Activated CD4-positive, alpha-beta T cell treated with anti-CD3 and anti-CD28 coated beads, Interleukin-2, amount 50 U/mL, for 16 hours (primary cell): ENCODE measurements around the gene TMEM26.
A peak's percentile ranks its signal among the peaks of the same experiment; 100 is the strongest.
"Not testable (repeated sequence)": the region's sequence is repeated elsewhere in the genome, so short reads cannot be mapped to it uniquely, and the experiment has no call there.

ENCODE experiments used
- DNase-seq: peaks from one replicate; pipeline ENCODE4 v3.0.0-alpha.2; 2020

TMEM26 gene

GRCh38 chr10:61398366-61399129 is 54.6 kb downstream of the TMEM26 start:
- DNase-seq: no peak

- DNase-seq: peak; percentile 6
Observed at GRCh38 chr10:61397175-61397986, 55.8 kb downstream of the TMEM26 start.

GRCh38 chr10:61391281-61391680 is 61.9 kb downstream of the TMEM26 start:
- no peak for DNase-seq

GRCh38 chr10:61390851-61391250 is 62.3 kb downstream of the TMEM26 start:
- peak; percentile 31 for DNase-seq

GRCh38 chr10:61389887-61390286 is 63.3 kb downstream of the TMEM26 start:
- no peak for DNase-seq

- DNase-seq: not testable (repeated sequence)
Observed at GRCh38 chr10:61388986-61389385, 64.2 kb downstream of the TMEM26 start.

- no peak for DNase-seq
Observed at GRCh38 chr10:61385231-61386001, 67.8 kb downstream of the TMEM26 start.

- DNase-seq: not testable (repeated sequence)
Observed at GRCh38 chr10:61381153-61381552, 72.0 kb downstream of the TMEM26 start.

- DNase-seq: no peak
Observed at GRCh38 chr10:61378865-61379264, 74.3 kb downstream of the TMEM26 start.

- DNase-seq: no peak
Observed at GRCh38 chr10:61376908-61377368, 76.2 kb downstream of the TMEM26 start.

- no peak for DNase-seq
Observed at GRCh38 chr10:61376377-61376776, 76.8 kb downstream of the TMEM26 start.

- no peak for DNase-seq
Observed at GRCh38 chr10:61366365-61366764, 86.8 kb downstream of the TMEM26 start.

- no peak for DNase-seq
Observed at GRCh38 chr10:61364619-61365018, 88.6 kb downstream of the TMEM26 start.

- no peak for DNase-seq
Observed at GRCh38 chr10:61363006-61363405, 90.2 kb downstream of the TMEM26 start.

GRCh38 chr10:61359452-61359851 is 93.7 kb downstream of the TMEM26 start:
- DNase-seq: no peak

GRCh38 chr10:61357687-61358086 is 95.5 kb downstream of the TMEM26 start:
- no peak for DNase-seq
